Omental fat pad (tissue), 4 donors: Measurements from ENCODE around the gene TMEM200B. TPM values are rescaled to one million over a fixed set of nuclear protein-coding genes. Genes with fewer than 3 reads are reported as not detected.
A peak's percentile ranks its signal among the peaks of the same experiment; 100 is the strongest.
"Not testable (repeated sequence)": the region's sequence is repeated elsewhere in the genome, so short reads cannot be mapped to it uniquely, and the experiment has no call there.

Experiments used
- ATAC-seq: fragments of 150-250 bp; one replicate; pipeline ENCODE4 v1.9.1; 2016; ENCODE audit warnings: mild to moderate bottlenecking, moderate library complexity; ENCODE audit not compliant: low FRiP score
- DNase-seq: peaks from one replicate; pipeline ENCODE4 v3.0.0-alpha.2; 2019; ENCODE audit warnings: low spot score
- total RNA-seq, 4 donors: library from RNA; depleted of rRNA; stranded (reverse); fragments of >200 nt; gene quantifications; one replicate each; pipeline ENCODE4 v1.1.0, GENCODE V29; 2016
- TF ChIP-seq, protein P1 (sequence below), 3 donors: fragments of 450-650 bp; IDR thresholded peaks; one replicate each; pipeline ENCODE4 v1.5.1; 2016 to 2017; ENCODE audit warnings: antibody characterized with exemption in 3 of 3, mild to moderate bottlenecking in 3 of 3, moderate library complexity in 2 of 3

The TMEM200B gene
- total RNA-seq, 4 donors from 2014 or later: 7.2 to 26.8 (median 9.7) TPM

DNA sequence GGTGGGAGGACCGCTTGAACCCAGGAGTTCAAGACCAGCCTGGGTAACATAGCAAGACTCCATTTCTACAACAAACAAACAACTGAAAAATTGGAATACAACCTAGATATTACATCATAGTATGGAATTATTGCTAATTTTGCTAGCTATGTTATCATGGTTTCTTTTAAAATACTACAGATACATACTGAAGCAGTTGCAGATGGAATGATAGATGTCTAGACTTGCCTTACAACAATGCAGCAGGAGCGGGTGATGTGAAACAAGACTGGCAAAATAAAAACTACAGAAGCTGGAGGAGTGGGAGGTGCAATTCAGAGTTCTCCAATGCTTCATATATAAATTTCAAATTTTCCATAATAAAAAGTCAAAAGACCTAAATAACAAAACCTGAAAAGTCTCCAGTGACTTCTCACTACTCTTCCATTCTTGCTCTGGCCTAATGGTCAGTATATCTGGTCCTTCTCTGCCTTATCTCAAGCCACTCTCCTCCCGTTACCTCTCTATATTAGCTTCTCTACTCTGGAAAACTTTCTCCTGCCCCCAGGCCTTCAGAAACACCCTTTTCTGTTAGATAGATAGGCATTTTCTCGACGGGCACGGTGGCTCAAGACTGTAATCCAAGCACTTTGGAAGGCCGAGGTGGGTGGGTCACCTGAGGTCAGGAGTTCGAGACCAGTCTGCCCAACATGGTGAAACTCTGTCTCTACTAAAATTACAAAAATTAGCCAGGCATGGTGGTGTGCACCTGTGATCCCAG, 28.5 kb upstream of the TMEM200B start:
- ATAC-seq: no peak
- no peak for DNase-seq
- TF ChIP-seq, protein P1, sequence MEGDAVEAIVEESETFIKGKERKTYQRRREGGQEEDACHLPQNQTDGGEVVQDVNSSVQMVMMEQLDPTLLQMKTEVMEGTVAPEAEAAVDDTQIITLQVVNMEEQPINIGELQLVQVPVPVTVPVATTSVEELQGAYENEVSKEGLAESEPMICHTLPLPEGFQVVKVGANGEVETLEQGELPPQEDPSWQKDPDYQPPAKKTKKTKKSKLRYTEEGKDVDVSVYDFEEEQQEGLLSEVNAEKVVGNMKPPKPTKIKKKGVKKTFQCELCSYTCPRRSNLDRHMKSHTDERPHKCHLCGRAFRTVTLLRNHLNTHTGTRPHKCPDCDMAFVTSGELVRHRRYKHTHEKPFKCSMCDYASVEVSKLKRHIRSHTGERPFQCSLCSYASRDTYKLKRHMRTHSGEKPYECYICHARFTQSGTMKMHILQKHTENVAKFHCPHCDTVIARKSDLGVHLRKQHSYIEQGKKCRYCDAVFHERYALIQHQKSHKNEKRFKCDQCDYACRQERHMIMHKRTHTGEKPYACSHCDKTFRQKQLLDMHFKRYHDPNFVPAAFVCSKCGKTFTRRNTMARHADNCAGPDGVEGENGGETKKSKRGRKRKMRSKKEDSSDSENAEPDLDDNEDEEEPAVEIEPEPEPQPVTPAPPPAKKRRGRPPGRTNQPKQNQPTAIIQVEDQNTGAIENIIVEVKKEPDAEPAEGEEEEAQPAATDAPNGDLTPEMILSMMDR (IDR thresholded peaks at IDR 0.05): no peak

DNA sequence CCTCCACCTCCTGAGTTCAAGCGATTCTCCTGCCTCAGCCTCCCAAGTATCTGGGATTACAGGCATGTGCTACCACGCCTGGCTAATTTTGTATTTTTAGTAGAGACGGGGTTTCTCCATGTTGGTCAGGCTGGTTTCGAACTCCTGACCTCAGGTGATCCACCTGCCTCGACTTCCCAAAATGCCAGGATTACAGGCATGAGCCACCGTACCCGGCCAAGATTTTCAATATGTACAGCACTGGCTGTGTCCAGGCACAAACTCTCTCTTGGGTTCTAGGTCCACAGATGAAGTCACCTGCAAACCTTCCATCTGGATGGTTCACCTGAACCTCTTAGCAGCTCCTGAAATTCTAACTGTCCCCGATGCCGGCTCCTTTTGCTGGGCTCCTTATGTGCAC, 26.6 kb upstream of the TMEM200B start:
- DNase-seq, ATAC-seq: not testable (repeated sequence)

DNA sequence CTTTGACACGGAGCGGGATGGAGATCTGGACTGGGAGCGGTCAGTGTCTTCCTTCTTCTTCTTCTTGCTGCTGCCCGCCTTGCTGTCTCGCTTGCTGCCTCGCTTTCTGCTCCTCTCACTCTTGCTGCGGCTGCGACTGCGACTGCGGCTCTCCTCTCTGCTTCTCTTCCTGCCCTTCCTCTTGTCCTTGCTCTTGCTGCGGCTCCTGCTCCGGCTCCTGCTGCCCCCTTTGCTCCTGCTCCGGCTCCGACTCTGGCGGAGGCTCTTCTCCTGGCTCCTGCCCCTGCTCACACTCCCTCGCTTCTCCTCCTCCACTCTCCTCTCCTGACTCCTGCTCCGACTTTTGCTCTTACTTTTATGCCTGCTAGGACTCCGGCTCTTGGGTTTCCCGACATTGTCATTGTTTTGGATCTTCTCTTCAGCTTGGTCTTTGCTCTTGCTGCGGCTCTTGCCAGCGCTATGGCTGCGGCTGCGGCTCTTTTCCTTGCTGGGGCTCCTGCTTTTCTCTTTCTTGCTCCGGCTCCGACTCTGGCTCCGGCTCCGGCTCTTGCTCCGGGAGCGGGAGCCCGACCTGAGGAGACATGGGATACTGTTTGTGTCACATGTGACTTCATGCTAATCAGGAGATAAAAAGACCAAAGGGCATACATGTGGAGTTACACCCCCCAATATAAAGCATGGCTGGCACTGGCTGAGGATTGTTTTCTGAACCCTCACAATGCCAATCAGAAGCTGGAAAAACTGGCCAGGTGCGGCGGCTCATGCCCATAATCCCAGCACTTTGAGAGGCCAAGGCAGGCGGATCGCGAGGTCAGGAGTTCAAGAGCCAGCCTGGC, 25.2 kb upstream of the TMEM200B start:
- no peak for DNase-seq
- TF ChIP-seq, protein P1 (IDR thresholded peaks at IDR 0.05): no peak
- no peak for ATAC-seq

DNA sequence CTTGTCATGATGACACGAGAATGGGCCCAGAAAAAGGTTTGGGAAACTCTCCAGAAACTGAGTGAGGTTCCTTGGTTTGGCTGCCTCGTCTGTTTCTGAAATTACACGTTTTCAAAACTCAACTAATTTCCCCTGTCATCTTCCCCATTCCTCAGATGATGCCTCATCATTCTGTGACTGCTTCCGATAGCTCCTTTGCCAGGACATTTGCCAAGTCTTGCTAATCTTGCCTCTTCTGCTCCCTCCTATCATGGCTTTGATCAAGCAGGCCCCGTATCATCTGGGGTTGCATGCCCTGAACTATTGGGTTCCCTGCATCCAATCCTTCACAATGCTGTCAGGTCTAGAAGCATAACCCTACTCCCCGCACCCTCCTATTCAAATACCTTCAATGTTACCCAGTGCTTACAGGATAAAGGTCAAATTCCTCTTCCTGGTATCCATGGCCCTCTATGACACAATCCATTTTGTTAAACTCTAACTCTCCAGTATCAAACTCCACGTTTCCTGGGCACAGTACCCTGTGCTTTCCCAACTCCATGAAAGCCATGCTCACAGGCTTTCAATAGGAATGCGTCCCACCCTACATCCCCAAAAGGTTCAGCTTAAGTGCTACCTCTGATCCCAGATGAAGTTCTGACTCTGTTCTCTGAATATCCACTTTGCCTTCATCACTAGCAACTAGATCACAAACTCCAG, 22.2 kb upstream of the TMEM200B start:
- ATAC-seq: peak; percentile 75
- no peak for DNase-seq

DNA sequence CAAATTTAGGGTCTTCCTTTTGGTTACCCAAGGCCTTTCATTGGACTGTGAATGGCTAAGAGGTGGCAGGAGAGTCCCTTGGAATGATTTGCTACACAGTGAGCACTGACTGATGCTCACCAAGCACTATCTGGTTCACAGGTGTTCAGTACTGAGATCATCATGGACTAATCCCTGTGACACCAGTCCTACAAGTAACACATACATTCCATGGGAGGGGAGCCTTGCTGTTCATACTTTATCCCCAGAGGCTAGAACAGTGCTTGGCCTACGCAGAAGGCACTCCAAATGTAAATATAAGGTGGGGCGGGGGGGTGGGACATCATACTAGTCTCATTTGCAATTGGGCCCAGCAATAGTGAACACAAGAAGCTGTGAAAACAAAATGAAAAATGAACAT, 20.5 kb upstream of the TMEM200B start:
- TF ChIP-seq, protein P1 (IDR thresholded peaks at IDR 0.05): no peak
- DNase-seq: no peak
- ATAC-seq: no peak

More for the DNA sequence above, 22.2 kb upstream of the TMEM200B start:
- TF ChIP-seq, protein P1 (IDR thresholded peaks at IDR 0.05): no peak

DNA sequence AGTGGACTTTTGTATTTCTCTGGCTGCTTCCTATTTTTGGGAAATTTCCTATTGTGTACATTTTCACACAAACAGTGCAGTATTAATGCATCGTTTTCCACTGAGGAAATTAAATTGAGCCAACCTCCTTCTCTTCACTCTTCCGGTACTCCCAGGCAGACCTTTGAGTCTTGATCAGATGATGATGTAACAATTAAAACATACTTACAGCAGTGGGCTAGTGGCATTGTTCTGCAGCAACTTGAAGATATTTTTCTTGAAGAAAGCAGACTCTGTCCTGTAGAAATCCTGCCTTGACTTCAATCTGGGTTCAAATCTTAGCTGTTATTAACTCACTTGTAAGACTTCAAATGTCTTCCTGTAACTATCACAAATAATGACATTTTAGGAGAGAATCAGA, 19.0 kb upstream of the TMEM200B start:
- TF ChIP-seq, protein P1 (IDR thresholded peaks at IDR 0.05): no peak
- ATAC-seq (no peak), DNase-seq (no peak)

DNA sequence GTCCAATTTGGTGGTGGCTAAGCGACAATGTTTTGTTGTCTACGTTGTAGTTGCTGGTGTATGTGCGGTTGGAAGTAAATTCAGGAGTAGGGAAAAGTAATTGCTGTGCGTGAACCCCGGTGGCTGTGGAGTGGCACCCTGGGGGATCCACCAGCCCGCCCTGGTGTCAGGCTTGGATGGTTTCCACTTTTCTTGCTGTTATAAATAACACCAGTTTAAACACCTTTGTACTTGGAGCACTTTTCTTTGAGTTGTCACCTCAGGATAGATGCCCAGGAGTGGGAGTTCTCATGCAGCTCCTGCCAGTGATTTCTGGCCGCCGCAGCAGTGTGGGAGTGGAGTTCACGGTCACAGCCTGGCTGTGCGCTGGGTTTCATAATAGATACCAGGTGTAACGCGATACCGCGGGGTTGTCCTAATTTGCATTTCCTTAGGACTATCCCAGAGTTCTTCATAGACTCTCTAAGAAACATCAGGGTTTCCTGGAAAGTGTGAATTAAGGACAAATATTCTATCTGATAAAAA, 12.8 kb upstream of the TMEM200B start:
- ATAC-seq (peak; percentile 76), DNase-seq (no peak)
- TF ChIP-seq, protein P1 (IDR thresholded peaks at IDR 0.05): no peak
